ENCODE measurements around the gene SLC41A1. TPM values are rescaled to one million over a fixed set of nuclear protein-coding genes. Genes with fewer than 3 reads are reported as not detected.
A peak's percentile ranks its signal among the peaks of the same experiment; 100 is the strongest.

SLC41A1 gene
- total and polyA plus RNA-seq, 2 donors (not counting 1 experiment from before 2014, with no cell fraction given) = 15.8 to 24.2 TPM

- Histone ChIP-seq H3K36me3 (replicated peaks in 1 of 2; ENCODE audit: control extremely low read depth in 1 of 2, control insufficient read depth in 1 of 2, extremely low read depth in 1 of 2, insufficient read depth in 2 of 2, low read length in 1 of 2) (no peaks in the 10 kb centered on the region), H3K4me3 (ENCODE audit: control extremely low read depth in 1 of 5, extremely low read depth in 1 of 5, insufficient read depth in 1 of 5, low read depth in 2 of 5, low read length in 4 of 5) (no peak overlapping the region), H3K79me2 (ENCODE audit: control insufficient read depth, insufficient read depth, low read length) (peaks cover 70% of the 10 kb centered on the region), H3K9me3 (ENCODE audit: control extremely low read depth in 1 of 3, control insufficient read depth in 2 of 3, insufficient read depth in 1 of 3, low read length in 2 of 3) (peaks cover 0 to 4% (median 0%) of the 10 kb centered on the region in 3 donors), H3K4me2 (replicated peaks; ENCODE audit: low read depth, low read length, poor library complexity, severe bottlenecking) (peak overlapping the region; percentile 84), H3K9ac (ENCODE audit: low read length) (no peak overlapping the region), H3K4me1 (ENCODE audit: control insufficient read depth in 2 of 2, insufficient read depth in 2 of 2, low read length in 2 of 2) (peaks cover 33 to 38% of the 10 kb centered on the region in 2 donors), H2AFZ (ENCODE audit: insufficient read depth, low read depth, low read length, poor library complexity, severe bottlenecking) (no peak overlapping the region), H3K27ac (ENCODE audit: low read length in 2 of 2) (peak overlapping the region in 1 of 2 donors; percentile 42), H3K27me3 (replicated peaks in 1 of 4; ENCODE audit: control extremely low read depth in 1 of 4, control insufficient read depth in 3 of 4, insufficient read depth in 4 of 4, low read length in 3 of 4) (no peaks in the 10 kb centered on the region), H4K20me1 (ENCODE audit: control insufficient read depth, insufficient read depth, low read length, poor library complexity, severe bottlenecking) (peaks cover 43% of the 10 kb centered on the region)
- ChIA-PET POLR2A (no interaction called here), CTCF (interaction anchor here (0.7 to 2.0 kb wide), 4 partner anchors 35 to 155 kb away, joined by 3 to 9 read pairs (median 4); no protein-coding TSS in a partner anchor)
- no peaks in the 10 kb centered on the region for H3K27me3 Mint-ChIP-seq
- TF ChIP-seq, protein P1, sequence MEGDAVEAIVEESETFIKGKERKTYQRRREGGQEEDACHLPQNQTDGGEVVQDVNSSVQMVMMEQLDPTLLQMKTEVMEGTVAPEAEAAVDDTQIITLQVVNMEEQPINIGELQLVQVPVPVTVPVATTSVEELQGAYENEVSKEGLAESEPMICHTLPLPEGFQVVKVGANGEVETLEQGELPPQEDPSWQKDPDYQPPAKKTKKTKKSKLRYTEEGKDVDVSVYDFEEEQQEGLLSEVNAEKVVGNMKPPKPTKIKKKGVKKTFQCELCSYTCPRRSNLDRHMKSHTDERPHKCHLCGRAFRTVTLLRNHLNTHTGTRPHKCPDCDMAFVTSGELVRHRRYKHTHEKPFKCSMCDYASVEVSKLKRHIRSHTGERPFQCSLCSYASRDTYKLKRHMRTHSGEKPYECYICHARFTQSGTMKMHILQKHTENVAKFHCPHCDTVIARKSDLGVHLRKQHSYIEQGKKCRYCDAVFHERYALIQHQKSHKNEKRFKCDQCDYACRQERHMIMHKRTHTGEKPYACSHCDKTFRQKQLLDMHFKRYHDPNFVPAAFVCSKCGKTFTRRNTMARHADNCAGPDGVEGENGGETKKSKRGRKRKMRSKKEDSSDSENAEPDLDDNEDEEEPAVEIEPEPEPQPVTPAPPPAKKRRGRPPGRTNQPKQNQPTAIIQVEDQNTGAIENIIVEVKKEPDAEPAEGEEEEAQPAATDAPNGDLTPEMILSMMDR (IDR thresholded peaks at IDR 0.05) = no peak
- TF ChIP-seq EZH2 (IDR thresholded peaks at IDR 0.05; ENCODE audit: borderline replicate concordance, insufficient read depth, low read depth, low read length, poor library complexity, severe bottlenecking) = no peak
- DNase-seq (no peak), ATAC-seq (ENCODE audit: low read depth) (no peak)
- H3K27ac Mint-ChIP-seq = peak overlapping the region; percentile 4
- H3K4me3 Mint-ChIP-seq = no peak overlapping the region
- H3K9me3 Mint-ChIP-seq (ENCODE audit: insufficient read depth) = no peaks in the 10 kb centered on the region
- WGBS (ENCODE audit: insufficient coverage) = 83% methylated on average over 1 of the region's 5 CpGs
- intact Hi-C loops (cut with micrococcal nuclease) = loop anchor here (10.0 kb wide), 1 partner anchor 622 kb away; the partner anchor contains the start of gene RBBP5
- peaks cover 54% of the 10 kb centered on the region for H3K4me1 Mint-ChIP-seq
These were observed 66.1 kb downstream of the SLC41A1 start for GRCh38 chr1:205746757-205747412.

- no peak overlapping the region for H3K27ac ChIP-seq (ENCODE audit: low read length in 2 of 2)
- ATAC-seq (ENCODE audit: low read depth) (no peak), DNase-seq (no peak)
- Mint-ChIP-seq H3K4me1 (peaks cover 60% of the 10 kb centered on the region), H3K27ac (no peak overlapping the region), H3K27me3 (no peaks in the 10 kb centered on the region), H3K4me3 (no peak overlapping the region), H3K9me3 (ENCODE audit: insufficient read depth) (no peaks in the 10 kb centered on the region)
- ChIA-PET CTCF (interaction anchor here (1.1 to 1.5 kb wide), 4 partner anchors 14 to 233 kb away, joined by 3 to 4 read pairs (median 4); no protein-coding TSS in a partner anchor), POLR2A (no interaction called here)
- H3K9ac ChIP-seq (ENCODE audit: low read length) = no peak overlapping the region
- no peak overlapping the region for H3K4me2 ChIP-seq (replicated peaks; ENCODE audit: low read depth, low read length, poor library complexity, severe bottlenecking)
- H3K4me1 ChIP-seq (ENCODE audit: control insufficient read depth in 2 of 2, insufficient read depth in 2 of 2, low read length in 2 of 2) = peaks cover 35 to 38% of the 10 kb centered on the region in 2 donors
- no peak for TF ChIP-seq EZH2 (IDR thresholded peaks at IDR 0.05; ENCODE audit: borderline replicate concordance, insufficient read depth, low read depth, low read length, poor library complexity, severe bottlenecking)
- TF ChIP-seq, protein P1 (IDR thresholded peaks at IDR 0.05) = no peak
- H3K36me3 ChIP-seq (replicated peaks in 1 of 2; ENCODE audit: control extremely low read depth in 1 of 2, control insufficient read depth in 1 of 2, extremely low read depth in 1 of 2, insufficient read depth in 2 of 2, low read length in 1 of 2) = peaks cover 0 to 1% of the 10 kb centered on the region in 2 experiments
- H3K4me3 ChIP-seq (ENCODE audit: control extremely low read depth in 1 of 5, extremely low read depth in 1 of 5, insufficient read depth in 1 of 5, low read depth in 2 of 5, low read length in 4 of 5) = no peak overlapping the region
- intact Hi-C loops (cut with micrococcal nuclease) = loop anchor here (10.0 kb wide), 1 partner anchor 620 kb away; the partner anchor contains the start of gene RBBP5
- H3K27me3 ChIP-seq (replicated peaks in 1 of 4; ENCODE audit: control extremely low read depth in 1 of 4, control insufficient read depth in 3 of 4, insufficient read depth in 4 of 4, low read length in 3 of 4) = no peaks in the 10 kb centered on the region
- peaks cover 91% of the 10 kb centered on the region for H3K79me2 ChIP-seq (ENCODE audit: control insufficient read depth, insufficient read depth, low read length)
- H3K9me3 ChIP-seq (ENCODE audit: control extremely low read depth in 1 of 3, control insufficient read depth in 2 of 3, insufficient read depth in 1 of 3, low read length in 2 of 3) = peaks cover 0 to 4% (median 0%) of the 10 kb centered on the region in 3 donors
- no peak overlapping the region for H2AFZ ChIP-seq (ENCODE audit: insufficient read depth, low read depth, low read length, poor library complexity, severe bottlenecking)
- no CpG with 5 or more reads among the region's 8 CpGs for WGBS (ENCODE audit: insufficient coverage)
- H4K20me1 ChIP-seq (ENCODE audit: control insufficient read depth, insufficient read depth, low read length, poor library complexity, severe bottlenecking) = peaks cover 64% of the 10 kb centered on the region
These were observed 68.6 kb downstream of the SLC41A1 start for GRCh38 chr1:205744403-205744802.

Data from B cell (primary cell).